ENCODE results near the gene HTR3D. TPM values are rescaled to one million over a fixed set of nuclear protein-coding genes. Genes with fewer than 3 reads are reported as not detected.
"Not testable (repeated sequence)": the region's sequence is repeated elsewhere in the genome, so short reads cannot be mapped to it uniquely, and the experiment has no call there.

HTR3D gene
- total RNA-seq, 4 donors from 2014 or later, result not detected

GRCh38 chr3:184016811-184017671, 14.5 kb upstream of the HTR3D start:
- Histone ChIP-seq H3K4me1 (peaks cover 9 to 42% (median 10%) of the 10 kb centered on the region in 3 donors), H3K9me3 (no peaks in the 10 kb centered on the region), H3K4me3 (peak overlapping the region; percentile 84 to 100 (median 98)), H3K36me3 (peaks cover 0 to 23% (median 0%) of the 10 kb centered on the region in 3 donors), H3K27me3 (no peaks in the 10 kb centered on the region), H3K27ac (peak overlapping the region; percentile 89 to 95 (median 90))
- no peak for DNase-seq
- 30 to 31% methylated on average over 9 to 10 of the region's 57 CpGs for WGBS, 2 donors
- peak; percentile 91 to 98 (median 98) for TF ChIP-seq CTCF (IDR thresholded peaks at IDR 0.05)
- TF ChIP-seq POLR2A (IDR thresholded peaks at IDR 0.05), result no peak
- intact Hi-C loops (cut with DNase I), result loop anchor here (5.0 to 10.0 kb wide), 2 partner anchors 118 to 120 kb away; partner anchors contain the start of gene EIF2B5

GRCh38 chr3:184017672-184018423, 13.7 kb upstream of the HTR3D start, which contains the start of gene ABCC5:
TSS of gene ABCC5 (minus strand) at chr3:184017884. CDS start at chr3:184014392, 3,492 bp downstream.
- peaks cover 9 to 36% (median 10%) of the 10 kb centered on the region in 3 donors for H3K4me1 ChIP-seq
- TF ChIP-seq POLR2A (IDR thresholded peaks at IDR 0.05) (peak in 1 of 4 donors; percentile 70), CTCF (IDR thresholded peaks at IDR 0.05) (peak in 3 of 6 experiments; percentile 9 to 50 (median 43))
- 3 to 4% methylated on average over 3 to 4 of the region's 55 CpGs for WGBS, 2 donors
- no peaks in the 10 kb centered on the region for H3K9me3 ChIP-seq
- peak; percentile 55 for DNase-seq
- H3K4me3 ChIP-seq, result peak within 1 kb of the TSS; percentile 84 to 100 (median 98)
- peaks cover 0 to 15% (median 0%) of the 10 kb centered on the region in 3 donors for H3K36me3 ChIP-seq
- no peaks in the 10 kb centered on the region for H3K27me3 ChIP-seq
- intact Hi-C loops (cut with DNase I), result loop anchor here (5.0 to 10.0 kb wide), 2 partner anchors 117 to 121 kb away; partner anchors contain the start of gene EIF2B5
- peak within 1 kb of the TSS; percentile 89 to 95 (median 90) for H3K27ac ChIP-seq

DNA sequence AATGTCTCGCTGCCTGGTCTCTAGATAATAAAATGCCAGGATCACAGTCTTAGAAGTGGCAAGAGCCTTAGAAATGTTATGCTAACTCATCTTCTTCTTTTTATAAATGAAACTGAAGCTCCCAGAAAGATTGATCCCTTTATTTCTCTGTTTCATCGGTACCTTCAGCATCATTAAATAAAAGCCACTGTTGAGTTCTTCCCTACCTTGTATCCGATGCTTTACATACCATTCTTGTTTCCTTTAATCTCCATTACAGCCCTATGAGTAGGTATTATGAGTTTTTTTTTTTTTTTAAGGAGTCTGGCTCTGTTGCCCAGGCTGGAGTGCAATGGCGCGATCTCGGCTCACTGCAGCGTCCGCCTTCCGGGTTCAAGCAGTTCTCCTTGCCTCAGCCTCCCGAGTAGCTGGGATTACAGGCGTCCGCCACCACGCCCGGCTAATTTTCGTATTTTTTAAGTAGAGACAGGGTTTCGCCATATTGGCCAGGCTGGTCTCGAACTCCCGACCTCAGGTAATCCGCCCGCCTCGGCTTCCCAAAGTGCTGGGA, 13.0 kb upstream of the HTR3D start:
- peak overlapping the region; percentile 84 to 100 (median 98) for H3K4me3 ChIP-seq
- no peaks in the 10 kb centered on the region for H3K9me3 ChIP-seq
- no peak for TF ChIP-seq POLR2A (IDR thresholded peaks at IDR 0.05)
- no peak for TF ChIP-seq CTCF (IDR thresholded peaks at IDR 0.05)
- H3K27ac ChIP-seq, result peak overlapping the region; percentile 89 to 95 (median 90)
- intact Hi-C loops (cut with DNase I), result loop anchor here (5.0 to 10.0 kb wide), 2 partner anchors 116 to 121 kb away; partner anchors contain the start of gene EIF2B5
- 78 to 88% methylated on average over 6 to 16 of the region's 21 CpGs for WGBS, 2 donors
- no peaks in the 10 kb centered on the region for H3K27me3 ChIP-seq
- peaks cover 9 to 33% (median 10%) of the 10 kb centered on the region in 3 donors for H3K4me1 ChIP-seq
- DNase-seq, result no peak
- peaks cover 0 to 8% (median 0%) of the 10 kb centered on the region in 3 donors for H3K36me3 ChIP-seq

DNA sequence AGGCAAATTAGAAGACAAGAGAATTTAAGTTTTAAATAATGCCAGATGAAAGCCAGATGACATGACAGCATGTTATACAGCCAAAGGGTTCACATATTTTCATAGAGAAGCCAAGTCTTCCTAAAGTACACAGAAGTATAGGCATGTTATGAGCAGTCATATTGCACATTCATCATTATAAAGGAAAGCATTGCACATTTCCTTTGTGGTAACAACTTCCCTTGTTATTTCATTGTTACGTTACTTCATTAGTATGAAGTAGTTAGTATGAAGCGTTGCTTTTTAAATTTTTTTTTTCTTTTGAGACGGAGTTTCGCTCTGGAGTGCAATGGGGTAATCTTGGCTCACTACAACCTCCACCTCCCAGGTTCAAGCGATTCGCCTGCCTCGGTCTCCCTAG, 9.2 kb upstream of the HTR3D start:
- H3K36me3 ChIP-seq, result no peaks in the 10 kb centered on the region
- H3K27ac ChIP-seq, result no peak overlapping the region
- DNase-seq, result no peak
- TF ChIP-seq POLR2A (IDR thresholded peaks at IDR 0.05) (no peak), CTCF (IDR thresholded peaks at IDR 0.05) (no peak)
- 37 to 58% methylated on average over 7 of the region's 7 CpGs for WGBS, 2 donors
- peaks cover 0 to 22% (median 0%) of the 10 kb centered on the region in 4 donors for H3K27me3 ChIP-seq
- intact Hi-C loops (cut with DNase I), result no loop called here
- no peak overlapping the region for H3K4me3 ChIP-seq
- H3K4me1 ChIP-seq, result peaks cover 0 to 13% (median under 1%) of the 10 kb centered on the region in 3 donors
- no peaks in the 10 kb centered on the region for H3K9me3 ChIP-seq

DNA sequence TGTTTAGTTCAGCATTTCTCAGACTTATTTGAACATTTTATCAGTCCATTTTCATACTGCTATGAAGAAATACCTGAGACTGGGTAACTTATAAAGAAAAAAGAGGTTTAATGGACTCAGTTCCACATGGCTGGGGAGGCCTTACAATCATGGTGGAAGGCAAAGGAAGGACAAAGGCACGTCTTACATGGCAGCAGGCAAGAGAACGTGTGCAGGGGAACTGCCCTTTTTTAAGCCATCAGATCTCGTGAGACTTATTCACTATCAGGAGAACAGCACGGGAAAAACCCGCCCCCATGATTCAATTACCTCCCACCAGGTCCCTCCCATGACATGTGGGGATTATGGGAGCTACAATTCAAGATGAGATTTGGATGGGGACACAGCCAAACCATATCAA, 6.3 kb upstream of the HTR3D start:
- 70 to 77% methylated on average over 5 of the region's 5 CpGs for WGBS, 2 donors
- peaks cover 0 to 22% (median 0%) of the 10 kb centered on the region in 4 donors for H3K27me3 ChIP-seq
- H3K4me1 ChIP-seq; H3K9me3 ChIP-seq; intact Hi-C loops (cut with DNase I); DNase-seq; H3K4me3 ChIP-seq; H3K36me3 ChIP-seq; H3K27ac ChIP-seq: not testable (repeated sequence)

GRCh38 chr3:184028275-184028890, 3.2 kb upstream of the HTR3D start:
- WGBS, 2 donors, result 85 to 88% methylated on average over 1 of the region's 1 CpG
- H3K27ac ChIP-seq; intact Hi-C loops (cut with DNase I); H3K4me1 ChIP-seq; DNase-seq; H3K4me3 ChIP-seq; H3K9me3 ChIP-seq; H3K36me3 ChIP-seq: not testable (repeated sequence)
- H3K27me3 ChIP-seq, result peaks cover 0 to 44% (median 0%) of the 10 kb centered on the region in 4 donors
